GM18951 (cell line): ENCODE results near the gene KIAA1755.

Experiments used
- POLR2A ChIP-seq: IDR thresholded peaks from 4 replicates; pipeline ENCODE4 v1.6.1; 2011; ENCODE audit warnings: mild to moderate bottlenecking; ENCODE audit not compliant: insufficient read length, insufficient read depth; ENCODE audit errors: extremely low read depth
- in situ Hi-C: fragments of 300-500 bp; cut with MboI; formaldehyde crosslinking; loops from one replicate; pipeline ENCODE4 v1.12.0; 2022; ENCODE audit warnings: low sequenced_read_pairs, mixed read lengths, inconsistent platforms; ENCODE audit not compliant: unreplicated experiment

The KIAA1755 gene

GRCh38 chr20:38247166-38247509, 13.4 kb downstream of the KIAA1755 start:
- no peak for TF ChIP-seq POLR2A
- in situ Hi-C loops: no loop called here

GRCh38 chr20:38246357-38247165, 14.0 kb downstream of the KIAA1755 start:
- no peak for TF ChIP-seq POLR2A
- in situ Hi-C loops: no loop called here

- TF ChIP-seq POLR2A: no peak
- in situ Hi-C loops: no loop called here
Measured at GRCh38 chr20:38245753-38246152, 14.8 kb downstream of the KIAA1755 start.

GRCh38 chr20:38243709-38244020, 16.9 kb downstream of the KIAA1755 start:
- no peak for TF ChIP-seq POLR2A
- in situ Hi-C loops: no loop called here

GRCh38 chr20:38242848-38243708, 17.5 kb downstream of the KIAA1755 start:
- no peak for TF ChIP-seq POLR2A
- in situ Hi-C loops: no loop called here

GRCh38 chr20:38241201-38241600, 19.3 kb downstream of the KIAA1755 start:
- no peak for TF ChIP-seq POLR2A
- in situ Hi-C loops: no loop called here

GRCh38 chr20:38239441-38239840, 21.1 kb downstream of the KIAA1755 start:
- in situ Hi-C loops: loop anchor here (10.0 kb wide), 1 partner anchor 155 kb away; no protein-coding TSS in a partner anchor
- no peak for TF ChIP-seq POLR2A

- no peak for TF ChIP-seq POLR2A
- in situ Hi-C loops: loop anchor here (10.0 kb wide), 1 partner anchor 156 kb away; no protein-coding TSS in a partner anchor
Measured at GRCh38 chr20:38238829-38239228, 21.7 kb downstream of the KIAA1755 start.

GRCh38 chr20:38237381-38237780, 23.2 kb downstream of the KIAA1755 start:
- no peak for TF ChIP-seq POLR2A
- in situ Hi-C loops: loop anchor here (10.0 kb wide), 1 partner anchor 157 kb away; no protein-coding TSS in a partner anchor

- no peak for TF ChIP-seq POLR2A
- in situ Hi-C loops: loop anchor here (10.0 kb wide), 1 partner anchor 163 kb away; no protein-coding TSS in a partner anchor
Measured at GRCh38 chr20:38231531-38232121, 28.9 kb downstream of the KIAA1755 start.

- TF ChIP-seq POLR2A: no peak
- in situ Hi-C loops: loop anchor here (10.0 kb wide), 1 partner anchor 164 kb away; no protein-coding TSS in a partner anchor
Measured at GRCh38 chr20:38230957-38231526, 29.5 kb downstream of the KIAA1755 start.

GRCh38 chr20:38230253-38230551, 30.3 kb downstream of the KIAA1755 start:
- TF ChIP-seq POLR2A: no peak
- in situ Hi-C loops: loop anchor here (10.0 kb wide), 1 partner anchor 165 kb away; no protein-coding TSS in a partner anchor

GRCh38 chr20:38229376-38230252, 30.9 kb downstream of the KIAA1755 start:
- in situ Hi-C loops: loop anchor here (5.0 to 10.0 kb wide), 3 partner anchors 165 to 665 kb away; no protein-coding TSS in a partner anchor
- no peak for TF ChIP-seq POLR2A
